ENCODE results near the gene ZP3. TPM values are rescaled to one million over a fixed set of nuclear protein-coding genes. Genes with fewer than 3 reads are reported as not detected.
"Not testable (repeated sequence)": the region's sequence is repeated elsewhere in the genome, so short reads cannot be mapped to it uniquely, and the experiment has no call there.

Gene ZP3
- total and polyA plus RNA-seq, 2 experiments from 2014 or later = 4.5 to 4.9 TPM

- H3K27me3 ChIP-seq (replicated peaks; ENCODE audit: insufficient read depth) = no peaks in the 10 kb centered on the region
- no peak overlapping the region for H3K4me2 ChIP-seq (ENCODE audit: unreplicated experiment)
- no peaks in the 10 kb centered on the region for H3K9me3 ChIP-seq (ENCODE audit: low read depth)
- no peaks in the 10 kb centered on the region for H3K79me2 ChIP-seq (ENCODE audit: insufficient read depth)
- WGBS, 2 experiments (ENCODE audit: low coverage in 1 of 2, low lambda C conversion rate in 2 of 2, missing lambda C conversion rate in 2 of 2) = 70 to 72% methylated on average over 13 of the region's 13 CpGs
- H3F3A ChIP-seq (ENCODE audit: insufficient read depth) = no peaks in the 10 kb centered on the region
- TF ChIP-seq EZH2phosphoT487 (IDR thresholded peaks at IDR 0.05; ENCODE audit: insufficient read depth, low read depth) (no peak), EZH2 (IDR thresholded peaks at IDR 0.05; ENCODE audit: insufficient read depth, poor library complexity, severe bottlenecking) (no peak)
- in situ Hi-C loops (cut with MboI) = no loop called here
- no peak overlapping the region for H3K9ac ChIP-seq
- H3K36me3 ChIP-seq (ENCODE audit: low read depth) = no peaks in the 10 kb centered on the region
- no peak overlapping the region for H3K4me3 ChIP-seq
- H4K20me1 ChIP-seq (ENCODE audit: insufficient read depth) = no peaks in the 10 kb centered on the region
- DNase-seq = no peak
- peak overlapping the region; percentile 85; the same call in 1 of the 2 replicates for H2AFZ ChIP-seq
- 0 out of 2 replicates have a peak, but pooled peaks cover 3% of the 10 kb centered on the region for H3K4me1 ChIP-seq (ENCODE audit: insufficient read depth)
- no peaks in the 10 kb centered on the region for H3K9me2 ChIP-seq (ENCODE audit: insufficient read depth)
- H3K27ac ChIP-seq = no peak overlapping the region
Measured at GRCh38 chr7:76395965-76396726, 28.6 kb upstream of the ZP3 start.

- H3K9me2 ChIP-seq (ENCODE audit: insufficient read depth) = no peaks in the 10 kb centered on the region
- H3K9me3 ChIP-seq (ENCODE audit: low read depth) = no peaks in the 10 kb centered on the region
- no peaks in the 10 kb centered on the region for H3F3A ChIP-seq (ENCODE audit: insufficient read depth)
- H4K20me1 ChIP-seq (ENCODE audit: insufficient read depth) = no peaks in the 10 kb centered on the region
- peak overlapping the region; percentile 70 for H3K4me3 ChIP-seq
- 0 out of 2 replicates have a peak, but pooled peaks cover 3% of the 10 kb centered on the region for H3K4me1 ChIP-seq (ENCODE audit: insufficient read depth)
- 42% methylated on average over 8 of the region's 8 CpGs for WGBS, 2 experiments (ENCODE audit: low coverage in 1 of 2, low lambda C conversion rate in 2 of 2, missing lambda C conversion rate in 2 of 2)
- H3K27ac ChIP-seq = no peak overlapping the region
- no peaks in the 10 kb centered on the region for H3K79me2 ChIP-seq (ENCODE audit: insufficient read depth)
- no peak for TF ChIP-seq EZH2phosphoT487 (IDR thresholded peaks at IDR 0.05; ENCODE audit: insufficient read depth, low read depth)
- TF ChIP-seq EZH2 (IDR thresholded peaks at IDR 0.05; ENCODE audit: insufficient read depth, poor library complexity, severe bottlenecking) = no peak
- in situ Hi-C loops (cut with MboI) = no loop called here
- DNase-seq = no peak
- peak overlapping the region; percentile 56 for H3K4me2 ChIP-seq (ENCODE audit: unreplicated experiment)
- H3K9ac ChIP-seq = peak overlapping the region; percentile 63; the same call in 1 of the 2 replicates
- peak overlapping the region; percentile 85 for H2AFZ ChIP-seq
- H3K36me3 ChIP-seq (ENCODE audit: low read depth) = no peaks in the 10 kb centered on the region
- no peaks in the 10 kb centered on the region for H3K27me3 ChIP-seq (replicated peaks; ENCODE audit: insufficient read depth)
Measured at GRCh38 chr7:76396864-76397263, 27.9 kb upstream of the ZP3 start.

- Histone ChIP-seq H3K9me2 (ENCODE audit: insufficient read depth) (no peaks in the 10 kb centered on the region), H2AFZ (peak overlapping the region; percentile 85), H3K9ac (peak overlapping the region; percentile 63), H3K9me3 (ENCODE audit: low read depth) (no peaks in the 10 kb centered on the region), H3K4me2 (ENCODE audit: unreplicated experiment) (peak overlapping the region; percentile 56), H3K4me3 (peak overlapping the region; percentile 70), H3K79me2 (ENCODE audit: insufficient read depth) (no peaks in the 10 kb centered on the region), H3K27ac (no peak overlapping the region), H4K20me1 (ENCODE audit: insufficient read depth) (no peaks in the 10 kb centered on the region), H3K36me3 (ENCODE audit: low read depth) (no peaks in the 10 kb centered on the region), H3K4me1 (ENCODE audit: insufficient read depth) (0 out of 2 replicates have a peak, but pooled peaks cover 3% of the 10 kb centered on the region), H3F3A (ENCODE audit: insufficient read depth) (no peaks in the 10 kb centered on the region), H3K27me3 (replicated peaks; ENCODE audit: insufficient read depth) (no peaks in the 10 kb centered on the region)
- in situ Hi-C loops (cut with MboI) = no loop called here
- DNase-seq = peak; percentile 79
- WGBS, 2 experiments (ENCODE audit: low coverage in 1 of 2, low lambda C conversion rate in 2 of 2, missing lambda C conversion rate in 2 of 2) = 18% methylated on average over 30 to 45 of the region's 45 CpGs
- no peak for TF ChIP-seq EZH2phosphoT487 (IDR thresholded peaks at IDR 0.05; ENCODE audit: insufficient read depth, low read depth)
Measured at GRCh38 chr7:76397409-76398183, 27.2 kb upstream of the ZP3 start.

- DNase-seq = no peak
Measured at GRCh38 chr7:76400248-76400647, 24.5 kb upstream of the ZP3 start.

GRCh38 chr7:76403097-76403496, 21.7 kb upstream of the ZP3 start:
- in situ Hi-C loops (cut with MboI) = not testable (repeated sequence)
- WGBS, 2 experiments (ENCODE audit: low coverage in 1 of 2, low lambda C conversion rate in 2 of 2, missing lambda C conversion rate in 2 of 2) = 78 to 79% methylated on average over 8 of the region's 8 CpGs

More at GRCh38 chr7:76400248-76400647, 24.5 kb upstream of the ZP3 start:
- H3K9me2 ChIP-seq (ENCODE audit: insufficient read depth) = no peaks in the 10 kb centered on the region
- in situ Hi-C loops (cut with MboI) = no loop called here
- H3K4me1 ChIP-seq (ENCODE audit: insufficient read depth) = no peaks in the 10 kb centered on the region
- H3K4me2 ChIP-seq (ENCODE audit: unreplicated experiment) = no peak overlapping the region
- WGBS, 2 experiments (ENCODE audit: low coverage in 1 of 2, low lambda C conversion rate in 2 of 2, missing lambda C conversion rate in 2 of 2) = 92 to 93% methylated on average over 23 of the region's 23 CpGs
- H2AFZ ChIP-seq = no peak overlapping the region
- H3K27me3 ChIP-seq (replicated peaks; ENCODE audit: insufficient read depth) = no peaks in the 10 kb centered on the region
- H3K9ac ChIP-seq = no peak overlapping the region
- TF ChIP-seq EZH2phosphoT487 (IDR thresholded peaks at IDR 0.05; ENCODE audit: insufficient read depth, low read depth) (no peak), EZH2 (IDR thresholded peaks at IDR 0.05; ENCODE audit: insufficient read depth, poor library complexity, severe bottlenecking) (no peak)
- no peak overlapping the region for H3K4me3 ChIP-seq
- H4K20me1 ChIP-seq (ENCODE audit: insufficient read depth) = no peaks in the 10 kb centered on the region
- H3F3A ChIP-seq (ENCODE audit: insufficient read depth) = no peaks in the 10 kb centered on the region
- H3K36me3 ChIP-seq (ENCODE audit: low read depth) = no peaks in the 10 kb centered on the region
- no peaks in the 10 kb centered on the region for H3K9me3 ChIP-seq (ENCODE audit: low read depth)
- H3K79me2 ChIP-seq (ENCODE audit: insufficient read depth) = no peaks in the 10 kb centered on the region
- no peak overlapping the region for H3K27ac ChIP-seq

More at GRCh38 chr7:76403097-76403496, 21.7 kb upstream of the ZP3 start:
- not testable (repeated sequence) for H3K27ac ChIP-seq; H3K9me2 ChIP-seq (ENCODE audit: insufficient read depth); H3K27me3 ChIP-seq (replicated peaks; ENCODE audit: insufficient read depth); H3K4me2 ChIP-seq (ENCODE audit: unreplicated experiment); H2AFZ ChIP-seq; H3F3A ChIP-seq (ENCODE audit: insufficient read depth); H3K4me1 ChIP-seq (ENCODE audit: insufficient read depth); H3K4me3 ChIP-seq; H3K36me3 ChIP-seq (ENCODE audit: low read depth); DNase-seq; H3K9ac ChIP-seq; H3K9me3 ChIP-seq (ENCODE audit: low read depth); H4K20me1 ChIP-seq (ENCODE audit: insufficient read depth); H3K79me2 ChIP-seq (ENCODE audit: insufficient read depth)
